Measurements from ENCODE around the gene MARF1. TPM values are rescaled to one million over a fixed set of nuclear protein-coding genes. Genes with fewer than 3 reads are reported as not detected.

Gene MARF1
- polyA plus RNA-seq, 1 experiment: 31.6 TPM

DNA sequence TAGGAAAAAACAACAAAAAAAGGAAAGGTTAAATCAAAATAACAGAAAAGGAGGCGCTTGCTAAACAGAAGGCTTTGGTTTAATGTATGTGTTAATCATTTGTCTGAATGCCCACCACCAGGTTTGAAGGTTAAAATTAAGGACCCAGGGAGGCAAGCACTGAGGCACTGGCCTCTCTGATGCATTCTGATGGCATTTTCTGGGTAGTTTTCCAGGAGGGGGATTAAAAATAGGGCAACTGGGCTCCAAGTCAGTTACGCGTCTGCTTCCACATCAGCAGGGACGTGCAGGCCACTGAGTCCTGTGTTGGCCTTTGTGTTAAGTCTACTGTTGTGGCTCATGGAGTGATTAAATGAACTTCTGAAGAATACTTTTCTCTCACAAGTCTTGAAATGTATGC is 26.9 kb downstream of the MARF1 start:
- Histone ChIP-seq H3K27me3 (ENCODE audit: control insufficient read depth, insufficient read depth, low read length) (no peaks in the 10 kb centered on the region), H3K4me3 (ENCODE audit: low read depth, low read length) (no peak overlapping the region), H3K27ac (ENCODE audit: low read depth, low read length) (no peak overlapping the region), H3K9me3 (ENCODE audit: control insufficient read depth, insufficient read depth, low read length) (peaks cover 2% of the 10 kb centered on the region; the same call in 1 of the 2 replicates)
- DNase-seq (ENCODE audit: low read depth, low spot score): no peak
- ChIA-PET CTCF (no interaction called here), POLR2A (no interaction called here)
- TF ChIP-seq, protein P1, sequence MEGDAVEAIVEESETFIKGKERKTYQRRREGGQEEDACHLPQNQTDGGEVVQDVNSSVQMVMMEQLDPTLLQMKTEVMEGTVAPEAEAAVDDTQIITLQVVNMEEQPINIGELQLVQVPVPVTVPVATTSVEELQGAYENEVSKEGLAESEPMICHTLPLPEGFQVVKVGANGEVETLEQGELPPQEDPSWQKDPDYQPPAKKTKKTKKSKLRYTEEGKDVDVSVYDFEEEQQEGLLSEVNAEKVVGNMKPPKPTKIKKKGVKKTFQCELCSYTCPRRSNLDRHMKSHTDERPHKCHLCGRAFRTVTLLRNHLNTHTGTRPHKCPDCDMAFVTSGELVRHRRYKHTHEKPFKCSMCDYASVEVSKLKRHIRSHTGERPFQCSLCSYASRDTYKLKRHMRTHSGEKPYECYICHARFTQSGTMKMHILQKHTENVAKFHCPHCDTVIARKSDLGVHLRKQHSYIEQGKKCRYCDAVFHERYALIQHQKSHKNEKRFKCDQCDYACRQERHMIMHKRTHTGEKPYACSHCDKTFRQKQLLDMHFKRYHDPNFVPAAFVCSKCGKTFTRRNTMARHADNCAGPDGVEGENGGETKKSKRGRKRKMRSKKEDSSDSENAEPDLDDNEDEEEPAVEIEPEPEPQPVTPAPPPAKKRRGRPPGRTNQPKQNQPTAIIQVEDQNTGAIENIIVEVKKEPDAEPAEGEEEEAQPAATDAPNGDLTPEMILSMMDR (IDR thresholded peaks at IDR 0.05; ENCODE audit: low read depth, low read length): no peak

DNA sequence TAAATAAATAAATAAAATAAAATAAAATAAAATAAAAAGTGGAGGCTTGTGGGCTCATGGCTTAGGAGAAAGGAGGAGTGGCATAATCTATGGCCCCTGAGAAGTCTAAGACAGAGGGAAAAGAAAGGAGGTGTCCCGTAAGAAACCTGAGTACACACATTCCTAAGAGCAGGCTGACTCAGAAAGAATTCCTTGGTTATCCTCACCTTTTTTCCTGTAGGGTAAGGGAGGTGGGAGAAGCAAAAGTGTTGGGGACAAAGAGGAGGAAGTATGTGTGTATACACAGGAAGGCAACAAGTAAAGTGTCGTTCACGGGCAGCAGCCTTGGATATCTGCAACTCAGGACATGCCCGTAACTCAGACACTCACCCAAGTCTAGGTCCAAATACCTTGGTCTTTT is 29.3 kb downstream of the MARF1 start:
- CTCF ChIA-PET: no interaction called here
- POLR2A ChIA-PET: no interaction called here
- DNase-seq (ENCODE audit: low read depth, low spot score): no peak

DNA sequence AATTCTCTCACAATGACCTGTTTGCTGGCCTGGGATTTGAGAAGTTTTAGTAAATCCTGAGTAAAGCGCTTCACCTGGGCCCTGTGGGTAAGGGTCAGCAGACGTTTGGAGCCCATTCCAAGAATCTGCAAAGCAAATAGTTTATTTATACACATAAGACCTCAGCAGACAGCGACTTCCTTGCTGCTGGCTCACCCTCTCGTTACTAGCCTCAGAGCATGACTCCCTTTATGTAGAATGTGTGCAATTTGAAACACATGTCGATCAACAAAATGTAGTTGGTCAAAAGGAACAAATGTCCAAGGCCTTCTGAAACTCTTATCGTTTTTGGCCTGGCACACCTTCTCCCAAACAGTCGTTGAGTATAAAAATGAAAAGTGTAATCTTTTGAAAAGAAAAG is 31.3 kb downstream of the MARF1 start:
- Histone ChIP-seq H3K9me3 (ENCODE audit: control insufficient read depth, insufficient read depth, low read length) (peaks cover 3% of the 10 kb centered on the region; the same call in 1 of the 2 replicates), H3K27ac (ENCODE audit: low read depth, low read length) (no peak overlapping the region), H3K4me3 (ENCODE audit: low read depth, low read length) (no peak overlapping the region), H3K27me3 (ENCODE audit: control insufficient read depth, insufficient read depth, low read length) (no peaks in the 10 kb centered on the region)
- ChIA-PET POLR2A (no interaction called here), CTCF (no interaction called here)
- TF ChIP-seq, protein P1 (IDR thresholded peaks at IDR 0.05; ENCODE audit: low read depth, low read length): no peak
- DNase-seq (ENCODE audit: low read depth, low spot score): no peak

More for the DNA sequence above, 29.3 kb downstream of the MARF1 start:
- TF ChIP-seq, protein P1 (IDR thresholded peaks at IDR 0.05; ENCODE audit: low read depth, low read length): no peak
- Histone ChIP-seq H3K4me3 (ENCODE audit: low read depth, low read length) (no peak overlapping the region), H3K9me3 (ENCODE audit: control insufficient read depth, insufficient read depth, low read length) (peaks cover 3% of the 10 kb centered on the region; the same call in 1 of the 2 replicates), H3K27me3 (ENCODE audit: control insufficient read depth, insufficient read depth, low read length) (no peaks in the 10 kb centered on the region), H3K27ac (ENCODE audit: low read depth, low read length) (no peak overlapping the region)

DNA sequence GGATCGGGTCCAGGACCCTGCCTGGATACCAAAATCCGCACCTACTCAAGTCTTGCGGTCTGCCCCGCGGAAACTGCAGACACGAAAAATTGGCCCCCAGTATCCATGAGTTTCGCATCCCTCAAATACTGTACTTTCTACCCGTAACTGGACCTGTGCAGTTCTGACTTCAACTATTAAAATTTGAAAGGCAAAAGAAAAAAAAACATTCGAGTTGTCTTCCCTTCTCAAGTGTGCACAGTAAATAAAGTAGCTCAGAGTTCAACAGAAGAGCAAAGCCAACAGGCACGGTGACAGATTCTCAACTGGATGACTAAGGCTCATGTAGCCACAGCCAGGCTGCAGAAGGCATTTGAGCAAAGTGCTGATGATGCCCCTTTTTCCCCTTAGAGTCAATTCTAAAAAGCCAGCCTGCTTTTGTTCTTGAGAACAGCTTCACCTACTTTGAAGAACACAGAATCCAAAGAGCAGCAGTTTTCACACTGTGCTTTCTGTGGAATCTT is 32.5 kb downstream of the MARF1 start:
- CTCF ChIA-PET: no interaction called here
- TF ChIP-seq, protein P1 (IDR thresholded peaks at IDR 0.05; ENCODE audit: low read depth, low read length): no peak
- no peak for DNase-seq (ENCODE audit: low read depth, low spot score)
- Histone ChIP-seq H3K9me3 (ENCODE audit: control insufficient read depth, insufficient read depth, low read length) (peaks cover 3% of the 10 kb centered on the region; the same call in 1 of the 2 replicates), H3K27ac (ENCODE audit: low read depth, low read length) (no peak overlapping the region), H3K27me3 (ENCODE audit: control insufficient read depth, insufficient read depth, low read length) (no peaks in the 10 kb centered on the region), H3K4me3 (ENCODE audit: low read depth, low read length) (no peak overlapping the region)
- POLR2A ChIA-PET: no interaction called here

DNA sequence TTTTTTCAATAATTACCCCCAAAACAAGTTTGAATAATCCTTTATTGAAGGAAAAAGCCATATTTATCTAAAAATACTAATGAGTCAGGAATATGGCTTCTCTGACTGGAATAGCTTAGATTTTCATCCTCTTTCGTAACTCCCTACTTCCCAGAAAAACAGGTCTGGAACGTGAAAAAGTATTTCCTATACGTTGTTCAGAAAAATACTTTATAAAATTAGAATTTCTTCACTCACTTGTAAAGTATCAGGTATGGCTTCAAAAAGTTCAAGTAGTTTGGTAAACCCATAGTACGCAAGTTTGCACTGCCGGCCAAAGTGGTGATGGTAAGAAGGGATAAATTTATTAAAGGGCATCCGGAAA is 33.7 kb downstream of the MARF1 start:
- Histone ChIP-seq H3K27ac (ENCODE audit: low read depth, low read length) (no peak overlapping the region), H3K9me3 (ENCODE audit: control insufficient read depth, insufficient read depth, low read length) (peaks cover 3% of the 10 kb centered on the region; the same call in 1 of the 2 replicates), H3K27me3 (ENCODE audit: control insufficient read depth, insufficient read depth, low read length) (no peaks in the 10 kb centered on the region), H3K4me3 (ENCODE audit: low read depth, low read length) (no peak overlapping the region)
- TF ChIP-seq, protein P1 (IDR thresholded peaks at IDR 0.05; ENCODE audit: low read depth, low read length): no peak
- CTCF ChIA-PET: interaction anchor here (1.3 kb wide), 1 partner anchor 181 kb away, joined by 3 read pairs; no protein-coding TSS in a partner anchor
- DNase-seq (ENCODE audit: low read depth, low spot score): no peak
- POLR2A ChIA-PET: no interaction called here

Data from AG04450 (cell line).